Activated T-helper 17 cell treated with anti-CD3 and anti-CD28 coated beads, Interleukin-2, amount 50 U/mL, for 72 hours (primary cell): ENCODE measurements around the gene SERPINA4. TPM values are rescaled to one million over a fixed set of nuclear protein-coding genes. Genes with fewer than 3 reads are reported as not detected.
"Not testable (repeated sequence)": the region's sequence is repeated elsewhere in the genome, so short reads cannot be mapped to it uniquely, and the experiment has no call there.

Source experiments
- ATAC-seq: fragments of 150-1000 bp; cut with Tn5 transposase; replicated peaks from 2 replicates; pipeline ENCODE4 v1.10.0; 2021; ENCODE audit warnings: mild to moderate bottlenecking, moderate library complexity
- H3K27ac Mint-ChIP-seq: one replicate; pipeline ENCODE4 v1.8.0; 2022; ENCODE audit warnings: mixed read lengths
- H3K27me3 Mint-ChIP-seq: one replicate; pipeline ENCODE4 v1.8.0; 2022; ENCODE audit warnings: mixed read lengths
- H3K36me3 Mint-ChIP-seq: one replicate; pipeline ENCODE4 v1.8.0; 2022; ENCODE audit warnings: low read depth, mild to moderate bottlenecking, mixed read lengths
- H3K4me1 Mint-ChIP-seq: one replicate; pipeline ENCODE4 v1.8.0; 2022; ENCODE audit warnings: mixed read lengths
- H3K4me3 Mint-ChIP-seq: one replicate; pipeline ENCODE4 v1.8.0; 2022; ENCODE audit warnings: mild to moderate bottlenecking, mixed read lengths
- H3K9me3 Mint-ChIP-seq: one replicate; pipeline ENCODE4 v1.8.0; 2022; ENCODE audit warnings: mixed read lengths
- total RNA-seq, 2 donors: library from RNA; stranded (reverse); gene quantifications; one replicate each; pipeline ENCODE4 v1.2.3, GENCODE V29; 2022

SERPINA4 gene
- total RNA-seq, 2 donors from 2014 or later = not detected

GRCh38 chr14:94570440-94570839 lies 9.2 kb downstream of the SERPINA4 start:
- no peak for ATAC-seq
- Mint-ChIP-seq H3K4me1 (no peaks in the 10 kb centered on the region), H3K27ac (no peak overlapping the region), H3K9me3 (peaks cover 5% of the 10 kb centered on the region), H3K36me3 (no peaks in the 10 kb centered on the region), H3K27me3 (peaks cover 13% of the 10 kb centered on the region), H3K4me3 (no peak overlapping the region)

- Mint-ChIP-seq H3K9me3 (peaks cover 1% of the 10 kb centered on the region), H3K4me3 (no peak overlapping the region), H3K27ac (no peak overlapping the region), H3K36me3 (no peaks in the 10 kb centered on the region), H3K27me3 (peaks cover 8% of the 10 kb centered on the region), H3K4me1 (no peaks in the 10 kb centered on the region)
- ATAC-seq = no peak
Measured at GRCh38 chr14:94571395-94571794, 10.2 kb downstream of the SERPINA4 start.

GRCh38 chr14:94571950-94572349 lies 10.7 kb downstream of the SERPINA4 start:
- Mint-ChIP-seq H3K4me1 (no peaks in the 10 kb centered on the region), H3K9me3 (no peaks in the 10 kb centered on the region), H3K4me3 (no peak overlapping the region), H3K27me3 (peaks cover 6% of the 10 kb centered on the region), H3K36me3 (no peaks in the 10 kb centered on the region), H3K27ac (no peak overlapping the region)
- ATAC-seq = no peak

GRCh38 chr14:94572637-94573303 lies 11.5 kb downstream of the SERPINA4 start:
- H3K27me3 Mint-ChIP-seq = peaks cover 3% of the 10 kb centered on the region
- H3K36me3 Mint-ChIP-seq = no peaks in the 10 kb centered on the region
- no peak overlapping the region for H3K27ac Mint-ChIP-seq
- ATAC-seq = no peak
- H3K4me3 Mint-ChIP-seq = no peak overlapping the region
- no peaks in the 10 kb centered on the region for H3K4me1 Mint-ChIP-seq
- no peaks in the 10 kb centered on the region for H3K9me3 Mint-ChIP-seq

GRCh38 chr14:94573475-94574277 lies 12.4 kb downstream of the SERPINA4 start:
- Mint-ChIP-seq H3K36me3 (no peaks in the 10 kb centered on the region), H3K27me3 (peaks cover 3% of the 10 kb centered on the region), H3K4me1 (no peaks in the 10 kb centered on the region), H3K4me3 (no peak overlapping the region), H3K27ac (no peak overlapping the region), H3K9me3 (no peaks in the 10 kb centered on the region)
- ATAC-seq = no peak

- peaks cover 3% of the 10 kb centered on the region for H3K27me3 Mint-ChIP-seq
- no peak for ATAC-seq
- no peaks in the 10 kb centered on the region for H3K9me3 Mint-ChIP-seq
- H3K4me1 Mint-ChIP-seq = no peaks in the 10 kb centered on the region
- H3K27ac Mint-ChIP-seq = no peak overlapping the region
- H3K4me3 Mint-ChIP-seq = no peak overlapping the region
- H3K36me3 Mint-ChIP-seq = no peaks in the 10 kb centered on the region
Measured at GRCh38 chr14:94574336-94574735, 13.1 kb downstream of the SERPINA4 start.

- no peak overlapping the region for H3K4me3 Mint-ChIP-seq
- peaks cover 12% of the 10 kb centered on the region for H3K27me3 Mint-ChIP-seq
- no peak for ATAC-seq
- no peaks in the 10 kb centered on the region for H3K36me3 Mint-ChIP-seq
- no peak overlapping the region for H3K27ac Mint-ChIP-seq
- no peaks in the 10 kb centered on the region for H3K4me1 Mint-ChIP-seq
- H3K9me3 Mint-ChIP-seq = no peaks in the 10 kb centered on the region
Measured at GRCh38 chr14:94575730-94576585, 14.7 kb downstream of the SERPINA4 start.

- ATAC-seq, H3K9me3 Mint-ChIP-seq, H3K4me3 Mint-ChIP-seq, H3K4me1 Mint-ChIP-seq, H3K27ac Mint-ChIP-seq, H3K36me3 Mint-ChIP-seq: not testable (repeated sequence)
- peaks cover 12% of the 10 kb centered on the region for H3K27me3 Mint-ChIP-seq
Measured at GRCh38 chr14:94577472-94577871, 16.2 kb downstream of the SERPINA4 start.

- ATAC-seq = no peak
- H3K27ac Mint-ChIP-seq = no peak overlapping the region
- H3K4me3 Mint-ChIP-seq = no peak overlapping the region
- H3K27me3 Mint-ChIP-seq = peaks cover 17% of the 10 kb centered on the region
- H3K9me3 Mint-ChIP-seq = no peaks in the 10 kb centered on the region
- no peaks in the 10 kb centered on the region for H3K36me3 Mint-ChIP-seq
- H3K4me1 Mint-ChIP-seq = no peaks in the 10 kb centered on the region
Measured at GRCh38 chr14:94578712-94579111, 17.5 kb downstream of the SERPINA4 start.

- Mint-ChIP-seq H3K27ac (no peak within 1 kb of the TSS), H3K4me1 (no peaks in the 10 kb centered on the region)
- ATAC-seq = no peak
Measured at GRCh38 chr14:94581127-94581999, 20.1 kb downstream of the SERPINA4 start, which contains the start of gene SERPINA5. SERPINA5 (plus strand) TSS chr14:94581426; CDS start chr14:94587363, 5,937 bp downstream.

GRCh38 chr14:94582199-94582750 lies 21.0 kb downstream of the SERPINA4 start:
- H3K27me3 Mint-ChIP-seq = peaks cover 23% of the 10 kb centered on the region
- ATAC-seq = no peak
- no peaks in the 10 kb centered on the region for H3K4me1 Mint-ChIP-seq
- no peak overlapping the region for H3K27ac Mint-ChIP-seq
- no peaks in the 10 kb centered on the region for H3K9me3 Mint-ChIP-seq
- H3K36me3 Mint-ChIP-seq = no peaks in the 10 kb centered on the region
- no peak overlapping the region for H3K4me3 Mint-ChIP-seq

More at GRCh38 chr14:94581127-94581999, 20.1 kb downstream of the SERPINA4 start, which contains the start of gene SERPINA5:
- H3K36me3 Mint-ChIP-seq = no peaks in the 10 kb centered on the region
- no peak within 1 kb of the TSS for H3K4me3 Mint-ChIP-seq
- H3K9me3 Mint-ChIP-seq = no peaks in the 10 kb centered on the region
- peaks cover 18% of the 10 kb centered on the region for H3K27me3 Mint-ChIP-seq

GRCh38 chr14:94582851-94583250 lies 21.6 kb downstream of the SERPINA4 start:
- Mint-ChIP-seq H3K9me3 (no peaks in the 10 kb centered on the region), H3K4me3 (no peak overlapping the region), H3K4me1 (no peaks in the 10 kb centered on the region), H3K27me3 (peaks cover 23% of the 10 kb centered on the region), H3K27ac (no peak overlapping the region), H3K36me3 (no peaks in the 10 kb centered on the region)
- no peak for ATAC-seq

GRCh38 chr14:94583557-94583956 lies 22.3 kb downstream of the SERPINA4 start:
- no peaks in the 10 kb centered on the region for H3K9me3 Mint-ChIP-seq
- H3K36me3 Mint-ChIP-seq = no peaks in the 10 kb centered on the region
- no peak for ATAC-seq
- H3K4me3 Mint-ChIP-seq = no peak overlapping the region
- no peaks in the 10 kb centered on the region for H3K4me1 Mint-ChIP-seq
- H3K27ac Mint-ChIP-seq = no peak overlapping the region
- H3K27me3 Mint-ChIP-seq = peaks cover 23% of the 10 kb centered on the region
